CD4-positive, CD25-positive, alpha-beta regulatory T cell (primary cell): ENCODE results near the gene LRMDA. TPM values are rescaled to one million over a fixed set of nuclear protein-coding genes. Genes with fewer than 3 reads are reported as not detected.

Experiments used
- ATAC-seq, 2 donors: fragments of 150-1000 bp; cut with Tn5 transposase; one replicate each; pipeline ENCODE4 v1.10.0; 2021; ENCODE audit warnings: low read depth in 2 of 2, moderate number of reproducible peaks in 2 of 2, moderate library complexity in 1 of 2
- DNase-seq, 3 donors: peaks; one replicate each; pipeline versions ENCODE4 v3.0.0 to v3.0.0-alpha.2; 2012 to 2022; ENCODE audit warnings: mixed read lengths in 1 of 3
- H3K27ac ChIP-seq: one replicate; pipeline ENCODE4 v1.7.0; 2013; ENCODE audit warnings: mild to moderate bottlenecking, low read length; ENCODE audit not compliant: insufficient read depth, poor library complexity, severe bottlenecking
- H3K27me3 ChIP-seq: one replicate; pipeline ENCODE4 v1.7.0; 2013; ENCODE audit warnings: low read length; ENCODE audit not compliant: control insufficient read depth, insufficient read depth
- H3K36me3 ChIP-seq: one replicate; pipeline ENCODE4 v1.7.0; 2013; ENCODE audit warnings: mild to moderate bottlenecking, low read length, moderate library complexity; ENCODE audit not compliant: control insufficient read depth, insufficient read depth
- H3K4me1 ChIP-seq: 2 replicates; pipeline ENCODE4 v1.7.0; 2013; ENCODE audit warnings: mild to moderate bottlenecking, low read length; ENCODE audit not compliant: insufficient read depth, control insufficient read depth, poor library complexity, severe bottlenecking
- H3K4me3 ChIP-seq: one replicate; pipeline ENCODE4 v1.7.0; 2013; ENCODE audit warnings: low read depth, mild to moderate bottlenecking, low read length, moderate library complexity
- H3K9me3 ChIP-seq, 2 experiments: 1 replicate in 1 of 2; 2 replicates in 1 of 2; pipeline ENCODE4 v1.7.0; 2013; ENCODE audit warnings: low read length in 2 of 2, mild to moderate bottlenecking in 1 of 2, moderate library complexity in 1 of 2; ENCODE audit not compliant: control insufficient read depth in 2 of 2
- H3K27ac Mint-ChIP-seq, 3 donors: one replicate each; pipeline ENCODE4 v1.8.0; 2020 to 2022; ENCODE audit warnings: mild to moderate bottlenecking in 3 of 3, mixed read lengths in 3 of 3, moderate library complexity in 2 of 3
- H3K27me3 Mint-ChIP-seq: one replicate; pipeline ENCODE4 v1.8.0; 2022; ENCODE audit warnings: mild to moderate bottlenecking, mixed read lengths
- H3K36me3 Mint-ChIP-seq: one replicate; pipeline ENCODE4 v1.8.0; 2020; ENCODE audit warnings: mixed read lengths
- H3K4me1 Mint-ChIP-seq, 4 donors: one replicate each; pipeline ENCODE4 v1.8.0; 2020 to 2022; ENCODE audit warnings: mixed read lengths in 4 of 4, mild to moderate bottlenecking in 1 of 4
- H3K4me3 Mint-ChIP-seq, 4 donors: one replicate each; pipeline ENCODE4 v1.8.0; 2020 to 2022; ENCODE audit warnings: mild to moderate bottlenecking in 4 of 4, mixed read lengths in 4 of 4, moderate library complexity in 3 of 4
- H3K9me3 Mint-ChIP-seq, 7 donors: one replicate each; pipeline ENCODE4 v1.8.0; 2020 to 2022; ENCODE audit warnings: mixed read lengths in 7 of 7, mild to moderate bottlenecking in 3 of 7, moderate library complexity in 2 of 7
- polyA plus RNA-seq, 4 donors: library from polyadenylated mRNA; unstranded; fragments of 300-500 nt; fragmentation: Illumina TruSeq; gene quantifications; one replicate each; pipeline ENCODE4 v1.2.3, GENCODE V29; 2021
- total RNA-seq: library from RNA; stranded (reverse); gene quantifications from one replicate; pipeline ENCODE4 v1.2.3, GENCODE V29; 2022

LRMDA gene
- total and polyA plus RNA-seq, 5 donors from 2014 or later: 0.10 TPM; not detected in 4

DNA sequence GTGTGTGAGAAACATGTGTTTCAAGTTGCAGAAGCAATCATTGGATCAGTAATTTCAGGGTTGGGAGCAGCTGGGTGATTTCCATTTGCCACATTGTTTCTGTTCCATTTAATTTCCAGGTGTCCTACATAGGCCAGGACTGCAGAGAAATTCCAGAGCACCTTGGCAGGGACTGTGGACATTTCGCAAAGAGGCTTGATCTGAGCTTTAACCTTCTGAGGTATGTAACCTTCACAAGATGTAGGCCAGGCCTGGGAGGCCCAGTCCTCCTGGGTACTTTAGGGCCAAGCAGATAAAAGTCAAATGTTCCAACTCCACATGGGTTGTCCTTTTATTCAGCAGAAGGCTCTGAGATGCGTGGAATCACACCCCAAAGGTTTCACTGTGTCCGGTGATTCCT is 6.9 kb downstream of the LRMDA start:
- no peak for ATAC-seq
- Mint-ChIP-seq H3K9me3 (peaks cover 0 to 9% (median 5%) of the 10 kb centered on the region in 7 donors), H3K27me3 (peaks cover 19% of the 10 kb centered on the region), H3K4me1 (peaks cover 0 to 1% (median 0%) of the 10 kb centered on the region in 4 donors), H3K36me3 (no peaks in the 10 kb centered on the region), H3K27ac (no peak overlapping the region), H3K4me3 (no peak overlapping the region)
- H3K36me3 ChIP-seq: no peaks in the 10 kb centered on the region
- no peak overlapping the region for H3K4me3 ChIP-seq
- no peak for DNase-seq
- H3K4me1 ChIP-seq: no peaks in the 10 kb centered on the region
- H3K9me3 ChIP-seq: peaks cover 2 to 3% of the 10 kb centered on the region in 2 experiments
- H3K27ac ChIP-seq: no peak overlapping the region
- peaks cover 4% of the 10 kb centered on the region for H3K27me3 ChIP-seq

DNA sequence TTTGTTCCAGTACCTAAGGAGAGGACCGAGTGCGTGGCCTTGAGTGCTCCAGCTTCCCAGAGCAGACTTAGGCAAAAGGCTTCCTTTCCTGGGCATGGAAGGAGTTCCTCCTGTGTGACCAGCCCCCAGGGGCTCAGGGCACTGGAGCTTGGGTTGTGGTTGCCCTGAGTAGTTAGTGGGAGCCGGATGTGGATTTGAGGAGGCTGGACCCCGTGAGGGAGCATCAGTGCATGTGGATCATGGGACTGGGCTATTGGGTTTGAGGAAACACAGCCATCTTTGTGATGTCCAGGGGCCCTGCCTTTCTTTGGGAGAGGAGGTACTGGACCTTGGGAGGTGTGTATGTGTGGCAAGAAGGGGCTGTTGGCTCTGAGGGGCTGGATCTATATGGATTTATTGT is 8.4 kb downstream of the LRMDA start:
- H3K36me3 ChIP-seq: no peaks in the 10 kb centered on the region
- H3K4me3 Mint-ChIP-seq: peak overlapping the region in 1 of 4 donors; percentile 12
- H3K27me3 Mint-ChIP-seq: peaks cover 4% of the 10 kb centered on the region
- peaks cover 11 to 14% of the 10 kb centered on the region in 2 experiments for H3K9me3 ChIP-seq
- no peaks in the 10 kb centered on the region for H3K4me1 Mint-ChIP-seq
- H3K4me1 ChIP-seq: no peaks in the 10 kb centered on the region
- H3K36me3 Mint-ChIP-seq: peaks cover 4% of the 10 kb centered on the region
- H3K9me3 Mint-ChIP-seq: peaks cover 0 to 19% (median 8%) of the 10 kb centered on the region in 7 donors
- no peak overlapping the region for H3K27ac ChIP-seq
- H3K27ac Mint-ChIP-seq: no peak overlapping the region
- peak in 1 of 2 donors; percentile 14 for ATAC-seq
- no peaks in the 10 kb centered on the region for H3K27me3 ChIP-seq
- no peak for DNase-seq
- no peak overlapping the region for H3K4me3 ChIP-seq

DNA sequence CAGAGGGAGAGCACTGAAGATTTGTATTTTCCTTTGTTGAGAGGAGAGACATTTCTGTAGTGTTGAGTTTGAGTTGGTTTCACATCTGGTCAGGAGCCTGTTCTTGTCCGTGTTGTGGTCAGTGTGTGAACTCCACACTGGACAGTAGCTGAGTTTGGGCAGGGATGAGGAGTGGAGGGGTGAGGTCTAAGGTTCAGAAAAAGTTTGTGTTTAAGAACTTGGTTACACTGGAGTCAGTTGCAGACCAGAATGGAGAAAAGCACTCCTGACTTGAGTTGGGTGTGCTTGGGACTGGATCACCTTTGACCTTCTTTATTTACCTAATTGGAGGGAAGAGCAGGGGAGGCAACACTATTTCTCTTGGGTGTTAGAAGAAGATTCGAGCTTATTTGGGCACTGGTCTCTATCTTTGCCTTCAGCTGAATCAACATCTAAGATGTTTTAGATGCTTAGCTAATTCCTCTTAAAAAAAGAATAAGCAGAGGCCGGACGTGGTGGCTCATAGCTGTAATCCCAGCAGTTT is 8.9 kb downstream of the LRMDA start:
- no peaks in the 10 kb centered on the region for H3K4me1 Mint-ChIP-seq
- Histone ChIP-seq H3K4me1 (no peaks in the 10 kb centered on the region), H3K36me3 (no peaks in the 10 kb centered on the region), H3K27me3 (no peaks in the 10 kb centered on the region), H3K27ac (no peak overlapping the region), H3K9me3 (peaks cover 11 to 14% of the 10 kb centered on the region in 2 experiments), H3K4me3 (no peak overlapping the region)
- peaks cover 0 to 19% (median 8%) of the 10 kb centered on the region in 7 donors for H3K9me3 Mint-ChIP-seq
- H3K27ac Mint-ChIP-seq: peak overlapping the region in 1 of 3 donors; percentile 7
- H3K27me3 Mint-ChIP-seq: no peaks in the 10 kb centered on the region
- H3K4me3 Mint-ChIP-seq: no peak overlapping the region
- DNase-seq: no peak
- H3K36me3 Mint-ChIP-seq: peaks cover 4% of the 10 kb centered on the region
- ATAC-seq: no peak

DNA sequence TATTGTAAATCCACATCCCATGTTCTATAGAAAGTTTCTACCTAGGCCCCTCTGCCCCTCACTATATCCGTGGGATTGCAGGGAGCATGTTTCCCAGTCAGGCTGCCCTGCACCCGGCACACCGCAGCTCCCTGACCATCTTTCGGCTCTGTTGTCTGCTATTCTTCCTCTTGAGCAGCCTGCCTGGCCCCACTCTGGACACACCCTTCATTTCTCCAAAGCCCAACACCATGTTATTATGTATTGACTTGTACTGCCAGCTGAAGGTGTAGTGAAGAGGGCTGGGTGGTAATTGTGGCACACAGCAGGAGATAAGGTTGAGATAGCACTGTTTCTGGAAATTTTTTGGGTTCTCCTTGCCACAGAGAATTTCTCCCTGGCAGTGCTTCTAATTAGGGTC is 9.8 kb downstream of the LRMDA start:
- H3K36me3 Mint-ChIP-seq: peaks cover 4% of the 10 kb centered on the region
- no peak overlapping the region for H3K27ac ChIP-seq
- no peak overlapping the region for H3K4me3 Mint-ChIP-seq
- no peaks in the 10 kb centered on the region for H3K27me3 Mint-ChIP-seq
- no peak overlapping the region for H3K4me3 ChIP-seq
- DNase-seq (no peak), ATAC-seq (no peak)
- H3K27ac Mint-ChIP-seq: no peak overlapping the region
- H3K36me3 ChIP-seq: no peaks in the 10 kb centered on the region
- no peaks in the 10 kb centered on the region for H3K4me1 ChIP-seq
- H3K9me3 ChIP-seq: peaks cover 11 to 15% of the 10 kb centered on the region in 2 experiments
- H3K9me3 Mint-ChIP-seq: peaks cover 0 to 21% (median 8%) of the 10 kb centered on the region in 7 donors
- no peaks in the 10 kb centered on the region for H3K27me3 ChIP-seq
- no peaks in the 10 kb centered on the region for H3K4me1 Mint-ChIP-seq

DNA sequence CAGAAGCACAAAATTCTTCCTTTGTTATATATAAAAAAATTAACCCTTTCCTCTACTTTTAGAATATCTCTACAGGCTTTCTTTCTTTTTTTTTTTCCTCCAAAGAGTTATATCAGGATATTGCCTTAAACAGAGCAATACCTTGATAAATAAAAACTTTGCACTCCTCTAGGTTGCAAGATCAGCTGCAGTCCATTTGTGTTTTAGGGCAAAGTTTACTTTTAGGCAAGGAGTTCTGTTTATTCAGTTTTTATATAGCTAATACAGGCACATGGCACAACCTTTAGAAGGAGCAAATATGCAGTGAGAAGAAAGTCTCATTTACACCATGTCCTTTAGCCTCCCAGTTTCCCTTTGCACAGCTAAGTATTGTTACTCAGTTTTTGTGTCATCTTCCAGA is 10.3 kb downstream of the LRMDA start:
- no peaks in the 10 kb centered on the region for H3K27me3 Mint-ChIP-seq
- peaks cover 4% of the 10 kb centered on the region for H3K36me3 Mint-ChIP-seq
- Histone ChIP-seq H3K27me3 (no peaks in the 10 kb centered on the region), H3K27ac (no peak overlapping the region), H3K4me1 (no peaks in the 10 kb centered on the region), H3K4me3 (no peak overlapping the region), H3K9me3 (peaks cover 14 to 20% of the 10 kb centered on the region in 2 experiments), H3K36me3 (no peaks in the 10 kb centered on the region)
- peaks cover 0 to 26% (median 10%) of the 10 kb centered on the region in 7 donors for H3K9me3 Mint-ChIP-seq
- H3K4me3 Mint-ChIP-seq: no peak overlapping the region
- H3K27ac Mint-ChIP-seq: no peak overlapping the region
- DNase-seq (no peak), ATAC-seq (no peak)
- no peaks in the 10 kb centered on the region for H3K4me1 Mint-ChIP-seq

DNA sequence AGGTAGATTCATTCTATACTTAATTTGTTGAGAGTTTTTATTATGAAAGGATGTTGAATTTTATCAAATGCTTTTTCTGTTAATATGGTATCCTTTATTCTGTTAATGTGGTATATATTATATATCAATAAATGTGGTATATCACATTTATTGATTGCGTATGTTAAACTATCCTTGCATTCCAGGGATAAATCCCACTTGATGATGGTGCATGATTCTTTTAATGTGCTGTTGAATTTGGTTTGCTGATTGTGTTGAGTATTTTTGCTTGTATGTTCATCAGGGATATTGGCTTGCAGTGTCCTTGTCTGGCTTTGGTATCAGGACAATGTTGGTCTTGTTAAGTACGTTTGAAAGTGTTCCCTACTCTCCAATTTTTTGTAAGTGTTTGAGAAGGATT is 11.9 kb downstream of the LRMDA start:
- no peaks in the 10 kb centered on the region for H3K36me3 ChIP-seq

DNA sequence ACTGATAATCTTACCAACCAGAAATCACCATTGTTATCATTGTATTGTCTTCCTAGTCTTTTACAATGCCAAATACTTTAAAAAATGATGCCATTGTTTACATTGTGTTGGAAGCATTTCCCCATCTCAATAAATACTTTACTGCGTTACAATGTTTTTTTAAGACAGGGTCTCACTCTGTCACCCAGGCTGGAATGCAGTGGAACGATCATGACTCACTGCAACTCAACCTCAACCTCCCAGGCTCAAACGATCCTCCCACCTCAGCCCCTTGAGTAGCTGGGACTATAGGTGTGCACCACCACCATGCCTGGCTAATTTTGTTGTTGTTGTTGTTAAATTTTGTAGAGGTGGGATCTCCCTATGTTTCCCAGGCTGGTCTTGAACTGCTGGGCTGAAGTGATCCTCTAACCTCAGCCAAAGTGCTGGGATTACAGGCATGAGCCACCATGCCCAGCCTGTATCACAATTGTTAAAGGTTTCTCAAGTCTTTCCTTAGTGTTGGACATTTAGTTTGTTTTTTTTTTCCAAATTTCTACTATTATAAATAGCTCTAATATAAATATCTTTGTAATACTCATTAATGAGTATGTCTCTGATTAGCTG is 13.5 kb downstream of the LRMDA start:
- Mint-ChIP-seq H3K27ac (no peak overlapping the region), H3K4me3 (no peak overlapping the region), H3K27me3 (peaks cover 5% of the 10 kb centered on the region), H3K36me3 (peaks cover 4% of the 10 kb centered on the region), H3K9me3 (peaks cover 0 to 29% (median 11%) of the 10 kb centered on the region in 7 donors), H3K4me1 (no peaks in the 10 kb centered on the region)
- H3K9me3 ChIP-seq: peaks cover 14 to 21% of the 10 kb centered on the region in 2 experiments
- H3K27ac ChIP-seq: no peak overlapping the region
- no peaks in the 10 kb centered on the region for H3K36me3 ChIP-seq
- no peak overlapping the region for H3K4me3 ChIP-seq
- DNase-seq (no peak), ATAC-seq (no peak)
- H3K4me1 ChIP-seq: no peaks in the 10 kb centered on the region
- H3K27me3 ChIP-seq: no peaks in the 10 kb centered on the region

More for the DNA sequence above, 11.9 kb downstream of the LRMDA start:
- Histone ChIP-seq H3K27ac (no peak overlapping the region), H3K27me3 (no peaks in the 10 kb centered on the region), H3K4me1 (no peaks in the 10 kb centered on the region), H3K4me3 (no peak overlapping the region), H3K9me3 (peaks cover 14 to 21% of the 10 kb centered on the region in 2 experiments)
- ATAC-seq (no peak), DNase-seq (no peak)
- Mint-ChIP-seq H3K36me3 (peaks cover 4% of the 10 kb centered on the region), H3K4me1 (no peaks in the 10 kb centered on the region), H3K27me3 (no peaks in the 10 kb centered on the region), H3K9me3 (peaks cover 0 to 29% (median 11%) of the 10 kb centered on the region in 7 donors), H3K4me3 (no peak overlapping the region), H3K27ac (no peak overlapping the region)

DNA sequence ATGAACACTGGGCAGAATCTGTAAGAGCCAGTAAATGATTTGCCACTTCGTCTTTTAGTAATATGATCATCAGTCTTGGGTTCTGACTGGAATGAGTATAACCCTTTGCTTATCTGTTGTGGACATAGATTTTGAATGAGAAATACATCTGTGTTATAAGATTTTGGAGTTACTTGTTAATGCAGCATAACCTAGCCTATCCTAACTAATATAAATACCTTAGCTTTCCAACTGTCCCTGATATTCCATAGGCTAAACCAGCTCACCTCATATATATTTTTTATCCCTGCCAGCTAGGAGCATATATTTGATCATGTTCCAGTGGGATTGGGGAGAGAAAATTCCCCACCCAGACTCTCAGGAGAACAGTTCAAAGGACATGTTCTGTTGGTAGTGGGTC is 15.1 kb downstream of the LRMDA start:
- Histone ChIP-seq H3K4me1 (no peaks in the 10 kb centered on the region), H3K36me3 (no peaks in the 10 kb centered on the region), H3K27me3 (no peaks in the 10 kb centered on the region), H3K4me3 (no peak overlapping the region), H3K27ac (no peak overlapping the region), H3K9me3 (peaks cover 14 to 21% of the 10 kb centered on the region in 2 experiments)
- peaks cover 4% of the 10 kb centered on the region for H3K36me3 Mint-ChIP-seq
- ATAC-seq (no peak), DNase-seq (no peak)
- no peaks in the 10 kb centered on the region for H3K4me1 Mint-ChIP-seq
- H3K27ac Mint-ChIP-seq: no peak overlapping the region
- peaks cover 0 to 29% (median 11%) of the 10 kb centered on the region in 7 donors for H3K9me3 Mint-ChIP-seq
- peaks cover 5% of the 10 kb centered on the region for H3K27me3 Mint-ChIP-seq
- H3K4me3 Mint-ChIP-seq: no peak overlapping the region
